ENCODE measurements around the gene GATAD2A.

GATAD2A gene

GRCh38 chr19:19549804-19550464, 144.5 kb downstream of the GATAD2A start:
- no peak for DNase-seq

GRCh38 chr19:19550485-19550929, 145.0 kb downstream of the GATAD2A start:
- DNase-seq = peak; percentile 84

- DNase-seq = no peak
Observed at GRCh38 chr19:19550972-19551852, 145.7 kb downstream of the GATAD2A start.

GRCh38 chr19:19551853-19552192, 146.3 kb downstream of the GATAD2A start:
- DNase-seq = no peak

- peak; percentile 80 for DNase-seq
Observed at GRCh38 chr19:19552798-19553197, 147.3 kb downstream of the GATAD2A start.

- DNase-seq = no peak
Observed at GRCh38 chr19:19553670-19554069, 148.2 kb downstream of the GATAD2A start.

- peak; percentile 80 for DNase-seq
Observed at GRCh38 chr19:19554074-19555023, 148.9 kb downstream of the GATAD2A start.

GRCh38 chr19:19558055-19558454, 152.6 kb downstream of the GATAD2A start:
- DNase-seq = peak; percentile 44
